ENCODE data around the gene FOXN3.

FOXN3 gene

DNA sequence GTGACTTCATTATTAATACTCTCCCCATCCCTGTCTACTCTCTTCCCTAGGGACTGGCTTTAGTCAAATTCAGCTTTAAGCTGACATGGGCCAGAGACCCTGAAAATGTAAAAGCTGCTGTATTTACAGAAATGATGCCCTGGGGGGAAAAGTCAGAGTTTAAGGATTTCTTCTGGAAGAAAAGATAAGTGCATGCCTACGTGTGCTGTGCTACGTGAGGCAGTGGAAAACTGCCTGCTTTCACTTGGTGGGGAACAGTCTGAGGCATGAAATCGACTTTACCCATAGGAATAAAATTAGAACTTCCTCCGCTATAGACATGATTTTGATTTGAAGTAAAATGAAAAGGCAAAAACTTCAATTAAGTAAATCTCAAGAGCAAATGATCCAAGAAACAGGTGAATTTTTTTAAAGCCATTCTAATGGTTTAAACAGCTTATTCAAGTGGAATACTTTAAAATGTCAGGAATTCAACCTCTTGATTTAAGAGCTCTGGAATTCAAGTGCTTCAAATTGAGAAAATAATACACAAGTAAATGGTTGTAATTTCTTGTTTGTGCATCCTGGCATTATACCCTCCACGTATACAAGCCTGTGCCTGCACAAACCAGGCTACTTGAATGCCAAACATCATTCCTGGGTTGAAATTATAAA, 168.5 kb downstream of the FOXN3 start:
- no peak for DNase-seq

DNA sequence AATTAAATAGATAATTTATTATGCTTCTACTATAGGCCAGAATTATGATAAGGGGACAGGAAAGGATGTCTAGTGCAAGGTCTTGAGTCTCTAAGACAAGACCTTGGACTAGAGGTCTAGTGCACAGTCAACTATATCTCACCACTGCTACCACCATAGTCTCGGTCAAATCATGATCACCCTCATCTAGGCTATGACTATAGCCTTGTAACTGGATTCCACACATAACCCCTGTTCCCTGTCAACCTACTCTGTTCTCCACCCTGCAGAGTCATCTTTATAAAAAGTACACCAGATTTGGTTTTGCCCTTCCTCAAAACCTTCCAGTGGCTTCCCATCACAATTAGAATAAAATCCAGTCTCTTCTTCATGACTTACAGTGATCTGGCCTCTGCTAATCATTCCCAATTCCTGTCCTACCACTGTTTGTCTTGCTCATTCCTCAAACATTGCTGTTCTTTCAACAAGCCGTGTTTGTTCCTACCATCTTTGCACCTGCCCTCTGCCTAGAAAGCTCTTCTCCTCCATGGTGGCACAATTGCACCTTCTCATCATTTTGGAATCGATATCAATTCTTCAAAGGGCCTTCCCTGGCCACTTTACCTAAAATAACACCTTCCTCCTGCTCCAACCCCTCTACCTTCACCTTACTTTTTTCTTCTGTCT, 169.4 kb downstream of the FOXN3 start:
- DNase-seq: no peak

DNA sequence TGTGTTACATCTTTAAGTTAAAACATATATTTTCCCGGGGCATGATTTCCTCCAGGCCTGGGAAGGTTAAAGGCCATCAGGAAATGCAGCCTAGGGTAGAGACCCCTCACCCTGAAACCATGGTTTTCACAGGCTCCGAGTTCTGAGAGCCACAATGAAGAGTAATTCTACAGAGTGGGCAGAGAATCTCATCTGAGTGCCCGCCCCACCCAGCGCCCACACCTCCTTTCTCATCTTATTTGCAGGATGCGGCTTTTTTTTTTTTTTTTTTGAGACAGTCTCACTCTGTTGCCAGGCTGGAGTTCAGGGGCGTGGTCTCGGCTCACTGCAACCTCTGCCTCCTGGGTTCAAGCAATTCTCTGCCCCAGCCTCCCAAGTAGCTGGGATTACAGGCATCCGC, 170.7 kb downstream of the FOXN3 start:
- DNase-seq: no peak

DNA sequence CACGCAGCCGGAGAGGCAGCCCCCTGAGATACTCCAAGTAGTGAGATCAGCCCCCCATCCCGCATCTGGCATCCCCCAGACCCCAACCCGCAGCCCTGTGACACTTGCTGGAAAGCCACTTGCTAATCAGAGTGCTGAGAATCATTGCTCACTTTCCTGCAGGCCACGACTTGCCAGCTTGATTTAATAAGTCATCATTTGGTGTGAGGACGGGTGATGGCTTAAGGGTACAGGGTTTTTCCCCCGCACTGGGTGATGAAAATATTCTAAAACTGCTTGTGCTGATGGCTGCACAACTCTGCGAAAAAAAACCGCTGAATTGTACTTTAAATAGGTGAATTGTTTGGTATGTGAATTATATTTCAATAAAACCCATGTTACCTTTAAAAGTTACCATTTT, 171.2 kb downstream of the FOXN3 start:
- no peak for DNase-seq

DNA sequence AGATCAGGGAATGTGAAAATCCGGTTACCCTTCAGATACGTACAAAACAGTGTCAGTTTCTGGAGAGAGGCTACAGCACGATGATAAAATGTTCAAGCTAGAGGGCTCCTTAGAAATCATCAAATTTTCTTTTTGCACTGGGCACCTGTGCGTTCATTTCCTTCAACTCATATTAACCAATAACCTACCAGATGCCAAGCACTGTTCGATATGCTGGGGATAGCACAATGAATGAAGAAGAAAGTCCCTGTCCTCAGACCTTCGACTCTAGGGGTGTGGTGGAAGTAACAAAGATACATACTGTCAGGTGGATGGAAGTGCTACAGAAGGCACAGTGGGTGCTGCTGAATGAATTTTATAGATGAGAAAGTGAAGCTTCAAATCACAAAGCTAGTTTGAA, 172.3 kb downstream of the FOXN3 start:
- no peak for DNase-seq

DNA sequence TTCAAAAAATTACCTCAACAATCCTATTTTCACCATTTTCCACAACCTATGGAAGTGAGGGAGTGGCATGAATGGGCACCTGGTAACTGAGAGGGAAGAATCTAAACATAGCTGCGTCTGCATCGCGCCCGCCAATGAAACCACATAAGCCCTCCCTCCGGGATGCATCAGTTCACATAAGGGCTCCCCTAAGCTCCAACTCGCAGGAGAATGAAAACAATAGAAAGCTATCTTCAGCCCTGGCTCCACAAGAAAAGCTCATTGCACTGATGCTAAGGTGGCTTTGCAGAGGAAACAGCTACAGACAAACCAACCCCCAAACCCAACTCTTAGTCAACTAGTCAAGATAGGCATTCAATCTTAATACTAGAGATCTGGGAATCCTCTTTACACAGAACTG, 173.3 kb downstream of the FOXN3 start:
- no peak for DNase-seq

DNA sequence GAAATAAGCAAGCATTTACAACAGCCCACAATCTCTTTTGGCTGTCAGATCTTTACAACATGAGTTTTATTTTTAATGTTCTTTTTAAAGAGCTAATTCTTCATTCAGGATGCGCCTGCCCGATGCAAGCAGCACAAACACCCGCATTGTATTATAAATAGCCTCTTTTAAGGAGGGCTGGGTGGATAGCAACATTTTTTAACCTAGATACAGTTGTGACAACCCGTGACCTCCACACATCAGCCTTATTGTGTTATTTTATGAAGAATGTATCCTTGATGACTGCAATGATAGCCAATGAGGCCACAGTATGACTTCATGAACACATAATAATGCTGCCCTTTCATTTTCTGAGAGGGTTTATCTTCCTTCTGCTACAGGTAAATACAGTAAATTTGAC, 173.7 kb downstream of the FOXN3 start:
- DNase-seq: no peak

DNA sequence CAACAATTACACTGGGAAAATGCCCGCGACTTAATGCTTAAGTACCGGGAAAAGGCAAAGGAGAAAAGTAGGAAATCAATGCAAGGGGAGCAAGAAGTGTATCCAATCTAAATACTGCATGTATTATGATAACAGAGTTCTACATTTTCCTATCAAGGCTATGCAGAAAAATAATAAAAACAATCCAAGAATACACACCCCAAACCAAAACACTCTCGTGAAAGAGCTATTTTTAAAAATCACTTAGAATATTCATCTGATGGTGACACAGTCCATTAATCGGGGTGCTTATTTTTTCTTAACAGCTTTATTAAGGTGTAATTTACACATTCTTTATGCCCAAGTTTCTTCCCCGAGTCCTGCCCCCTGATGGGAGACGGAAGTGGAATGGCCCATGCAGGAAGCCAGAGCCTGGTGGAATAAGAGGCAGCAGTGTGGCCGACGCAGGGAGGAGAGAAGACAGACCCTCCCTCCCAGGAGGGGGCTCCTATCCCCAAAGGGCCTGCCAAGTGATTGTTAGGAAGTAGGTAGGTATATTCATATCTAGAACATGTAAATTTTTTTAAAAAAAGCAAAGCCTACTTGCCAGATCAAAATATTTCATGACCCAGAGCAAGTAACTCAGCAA, 174.3 kb downstream of the FOXN3 start:
- no peak for DNase-seq

DNA sequence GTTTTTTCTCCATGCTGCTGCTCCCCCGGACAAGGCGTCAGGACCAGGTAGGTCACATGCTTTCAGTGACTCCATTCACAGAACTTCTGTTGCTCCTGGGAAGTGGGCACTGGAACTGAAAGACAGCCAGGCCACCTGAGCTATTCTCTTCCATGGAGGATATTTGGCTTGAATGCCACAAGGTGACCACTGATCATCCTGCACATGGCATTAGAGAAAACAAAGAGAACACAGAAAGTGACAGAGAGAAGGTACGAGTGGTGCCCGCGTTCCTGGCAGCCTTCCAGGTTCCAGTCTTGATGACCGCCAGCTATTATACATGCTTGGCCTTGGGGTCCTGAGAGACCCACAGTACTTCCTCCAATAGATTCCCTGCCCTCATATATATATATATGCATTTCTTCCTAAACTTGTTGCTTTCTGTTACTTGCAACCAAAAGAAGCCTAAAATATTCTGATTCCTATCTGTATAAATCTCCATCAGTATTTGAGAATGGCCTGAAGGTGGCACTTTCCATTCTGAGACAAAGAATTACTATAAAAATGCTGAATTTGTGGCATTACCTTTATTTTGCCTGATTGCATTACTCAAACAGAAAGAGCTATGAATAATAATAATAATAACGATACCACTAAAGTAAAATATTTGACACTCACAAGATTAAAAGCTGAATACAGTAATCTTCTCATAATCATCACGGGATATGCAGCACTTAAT, 174.9 kb downstream of the FOXN3 start:
- DNase-seq: no peak

DNA sequence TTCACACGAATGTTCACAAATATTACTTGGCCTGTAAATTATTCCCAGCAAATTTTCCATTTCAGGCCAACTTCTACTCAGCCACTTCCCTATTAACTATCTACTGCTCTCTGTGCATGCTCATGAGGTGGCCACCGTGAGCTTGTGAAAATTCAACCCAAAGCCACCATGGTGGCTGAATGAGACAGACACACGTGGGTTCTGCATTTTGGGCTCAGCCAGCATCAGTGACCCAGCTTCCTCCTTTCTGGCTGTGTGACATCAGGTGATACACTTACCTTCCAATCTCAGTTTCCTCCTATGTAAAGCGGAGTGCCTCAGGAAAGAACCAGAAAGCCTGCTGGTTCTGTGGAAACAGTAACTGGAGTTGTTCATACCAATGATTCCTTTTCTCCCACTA, 175.8 kb downstream of the FOXN3 start:
- no peak for DNase-seq

DNA sequence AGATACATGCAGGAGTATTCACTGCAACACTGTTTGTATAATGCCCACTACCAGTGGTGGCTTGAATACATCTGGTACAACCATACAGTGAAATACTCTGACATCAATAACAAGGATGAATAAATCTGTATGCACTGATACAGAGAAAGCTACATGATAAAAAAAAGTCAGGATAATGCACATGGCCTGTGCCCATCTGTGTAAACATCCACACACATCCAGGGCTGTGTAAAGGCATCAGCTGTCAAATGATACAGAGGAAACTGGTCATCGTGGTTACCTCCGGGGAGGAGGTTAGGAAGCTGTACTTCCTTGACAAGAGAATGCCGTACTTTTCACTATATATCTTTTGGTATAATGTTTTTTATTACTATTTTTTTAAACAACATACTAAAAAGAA, 176.6 kb downstream of the FOXN3 start:
- DNase-seq: no peak

DNA sequence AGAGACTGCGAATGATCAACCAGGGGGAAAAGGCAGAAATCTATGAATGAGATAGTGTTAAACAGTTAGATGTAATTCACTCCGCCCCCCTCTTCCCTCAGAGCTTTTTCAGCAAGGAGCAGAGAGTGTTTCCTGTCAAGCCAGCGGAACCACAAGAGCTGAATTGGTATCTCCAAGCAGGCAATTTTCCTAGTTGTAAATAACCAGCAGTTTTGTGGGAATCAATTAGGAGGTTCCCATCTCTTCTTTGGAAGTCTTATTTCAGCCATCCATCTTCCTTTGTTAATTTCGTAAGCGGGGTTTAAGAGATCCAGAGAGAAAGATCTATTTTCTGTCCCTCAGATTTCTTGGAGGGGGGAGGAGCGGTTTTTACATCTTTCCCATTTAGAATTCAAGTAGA, 178.0 kb downstream of the FOXN3 start:
- no peak for DNase-seq

DNA sequence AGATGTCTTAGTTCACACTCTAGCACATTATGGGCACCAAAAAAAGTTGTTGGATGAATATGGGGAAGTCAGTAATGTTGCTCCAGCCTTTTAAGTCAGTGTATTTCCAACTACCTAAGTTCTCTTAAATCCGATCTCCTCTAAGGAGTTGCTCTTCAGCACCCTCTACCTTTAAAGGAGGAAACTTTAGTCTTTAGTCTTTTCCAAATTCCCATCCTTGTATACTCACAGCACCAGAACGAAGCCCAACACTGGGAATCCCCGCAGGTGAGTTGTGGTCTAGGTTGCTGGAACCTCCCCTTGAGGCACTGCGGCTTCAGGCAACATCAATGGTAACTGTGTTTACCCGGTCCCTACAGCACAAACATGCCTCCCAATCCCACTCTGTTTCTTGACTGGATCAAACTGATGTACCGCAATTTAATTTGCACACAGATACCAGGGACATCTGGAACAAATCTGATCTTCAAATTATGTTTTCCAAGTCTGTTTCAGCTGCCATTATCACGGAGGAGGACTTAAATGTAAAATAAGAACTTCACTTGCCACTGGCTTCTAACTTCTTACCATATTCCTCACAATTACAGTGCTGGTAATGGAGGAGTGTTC, 179.0 kb downstream of the FOXN3 start:
- peak; percentile 3 for DNase-seq

DNA sequence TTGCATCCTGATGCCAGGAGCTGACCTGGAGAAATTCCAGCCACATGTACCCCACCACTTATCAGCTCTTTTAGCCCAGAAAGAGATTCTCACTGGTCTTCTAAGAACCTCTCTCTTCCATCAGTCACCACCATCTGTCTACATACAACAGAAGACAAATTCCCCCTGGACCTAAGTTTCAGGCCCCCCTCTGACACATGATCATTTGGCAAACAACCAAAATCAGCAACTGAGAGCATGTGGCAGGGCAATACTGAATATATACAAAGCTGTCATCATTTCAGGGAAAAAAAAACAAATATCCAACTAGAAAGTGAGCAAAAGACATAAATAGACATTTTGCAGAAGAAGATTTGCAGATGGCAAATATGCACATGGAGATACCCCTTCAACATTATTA, 180.2 kb downstream of the FOXN3 start:
- DNase-seq: no peak

DNA sequence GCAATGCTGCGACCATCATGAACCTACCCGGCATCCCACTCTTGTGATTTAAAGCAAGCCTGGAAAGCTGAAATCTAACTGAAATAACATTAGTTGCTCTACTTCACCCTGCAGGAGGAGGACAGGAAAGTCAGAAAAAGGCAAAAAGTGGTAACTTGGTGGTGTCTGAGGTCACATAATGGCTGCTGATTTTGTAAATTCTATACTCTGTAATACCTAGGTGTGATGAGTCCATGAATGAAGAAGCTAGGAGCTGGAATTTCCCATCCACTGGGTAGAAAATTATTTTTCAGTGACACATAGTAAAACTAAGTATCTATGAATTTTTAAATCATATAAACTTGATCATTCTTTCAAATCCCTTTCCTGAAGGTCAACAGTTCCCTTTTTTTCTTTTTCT, 183.8 kb downstream of the FOXN3 start:
- DNase-seq: no peak

DNA sequence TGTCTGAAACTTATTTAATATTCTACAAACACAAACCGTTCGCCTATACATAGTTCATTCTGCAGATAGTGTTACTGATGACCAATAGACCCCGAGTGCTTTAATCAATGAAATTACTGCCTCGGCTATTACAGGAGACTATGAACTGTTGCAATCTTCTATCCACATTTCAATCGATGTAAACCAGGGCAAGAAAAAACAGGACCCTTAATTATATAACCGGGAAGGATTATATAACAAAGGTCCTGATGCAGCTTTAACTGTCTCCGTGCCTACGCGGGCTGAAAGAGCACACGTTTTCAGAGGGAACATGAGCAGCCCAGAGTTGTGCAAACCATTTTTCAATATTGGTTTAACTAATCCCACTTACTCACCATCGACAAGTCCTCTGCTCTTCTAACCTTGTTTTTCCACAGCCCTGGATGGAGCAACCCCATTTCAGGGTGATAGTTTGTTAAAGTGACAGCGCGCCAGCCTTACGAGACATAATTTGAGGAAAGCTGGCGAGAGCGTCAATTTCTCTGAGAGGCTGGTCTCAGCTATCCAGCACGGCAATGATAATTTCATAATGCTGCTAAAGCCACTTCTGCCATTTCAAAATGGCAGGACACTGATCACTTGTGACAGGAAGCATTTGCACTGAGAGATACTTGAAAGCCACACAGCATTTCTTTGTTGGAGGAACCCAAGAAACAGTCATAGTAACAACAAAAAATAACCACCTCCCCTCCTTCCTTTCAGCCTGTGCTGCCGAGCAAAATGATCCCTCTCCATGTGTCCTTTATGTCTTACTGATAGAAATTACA, 184.6 kb downstream of the FOXN3 start:
- no peak for DNase-seq

DNA sequence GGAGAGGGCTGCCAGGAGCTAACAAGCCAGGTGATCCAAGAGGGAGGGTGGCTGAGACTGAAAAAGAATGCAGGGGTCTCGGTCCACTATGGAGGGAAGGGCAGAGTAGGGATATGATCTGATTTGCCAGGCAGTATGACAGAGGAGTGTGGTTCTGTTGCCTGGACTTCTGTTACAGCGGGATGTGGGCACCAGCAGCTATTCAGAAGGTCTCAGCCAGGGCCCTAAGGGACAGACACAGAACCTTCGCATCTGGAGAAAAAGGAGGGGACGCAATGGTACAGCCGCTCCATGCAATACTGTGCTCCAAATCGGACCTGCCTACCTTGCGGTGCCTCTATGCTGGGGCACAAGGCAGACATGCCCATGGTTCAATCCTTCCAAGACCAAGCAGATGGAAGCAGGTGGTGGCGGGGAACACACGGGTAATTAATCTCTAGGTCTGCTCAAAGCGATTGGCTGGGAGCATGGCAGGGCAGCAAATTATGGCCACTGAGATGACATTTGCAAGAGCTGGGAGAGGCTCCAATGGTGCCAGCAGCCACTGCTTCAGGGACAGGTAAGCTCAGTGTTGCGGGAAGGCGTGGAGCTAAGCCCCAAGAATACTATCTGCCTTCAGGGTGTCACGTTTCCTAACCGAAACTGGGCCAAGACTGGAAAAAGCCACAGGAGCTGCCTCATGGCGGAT, 185.5 kb downstream of the FOXN3 start:
- no peak for DNase-seq

DNA sequence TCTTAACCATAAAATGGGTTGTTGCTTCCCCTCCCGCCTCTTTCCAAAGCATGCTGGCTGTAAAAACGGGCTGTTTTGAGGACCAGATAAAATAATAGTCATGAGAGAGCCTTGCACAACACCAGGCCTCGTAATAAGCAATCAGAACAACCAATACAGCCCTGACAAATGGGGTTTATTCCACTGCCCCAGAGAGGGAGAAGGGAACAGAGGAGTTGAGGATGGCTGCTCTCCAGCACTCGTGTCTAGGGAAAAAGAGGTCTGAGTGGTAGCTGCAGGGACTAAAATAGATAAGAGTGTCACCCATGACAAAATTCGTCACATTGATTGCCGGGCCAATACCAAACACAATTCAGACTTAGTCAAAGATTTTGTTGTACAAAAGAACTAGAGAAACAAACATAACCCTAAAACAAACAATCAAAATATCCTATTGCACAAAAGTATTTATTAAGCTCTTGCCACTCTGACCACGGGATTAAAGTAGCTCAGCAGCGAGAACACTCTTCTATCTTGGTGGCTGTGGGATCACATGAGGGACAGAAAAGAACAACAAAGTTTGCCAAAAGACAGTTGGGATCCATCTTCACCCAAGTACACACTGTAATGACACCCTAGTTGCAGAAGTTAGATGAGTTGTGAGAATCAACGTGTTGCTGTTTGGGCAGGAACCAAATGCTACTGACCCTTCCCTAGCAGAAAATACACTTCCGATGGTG, 188.0 kb downstream of the FOXN3 start:
- DNase-seq: no peak

DNA sequence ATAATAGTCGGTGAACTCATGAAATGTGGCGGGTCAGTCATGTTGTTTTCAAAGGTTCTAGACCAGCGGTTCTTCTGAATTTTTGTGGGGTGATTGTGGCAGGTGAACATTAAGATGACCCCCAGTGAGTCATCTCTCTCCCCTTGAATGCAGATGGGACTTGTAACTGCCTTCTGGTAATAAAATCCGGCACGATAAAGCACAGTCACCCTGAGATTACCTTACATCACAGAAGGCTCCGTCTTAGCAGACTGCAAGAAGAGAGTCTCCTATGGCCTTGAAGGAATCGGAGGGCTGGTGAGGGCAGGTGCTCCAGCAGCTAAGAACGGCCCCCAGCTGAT, 189.6 kb downstream of the FOXN3 start:
- DNase-seq: no peak

DNA sequence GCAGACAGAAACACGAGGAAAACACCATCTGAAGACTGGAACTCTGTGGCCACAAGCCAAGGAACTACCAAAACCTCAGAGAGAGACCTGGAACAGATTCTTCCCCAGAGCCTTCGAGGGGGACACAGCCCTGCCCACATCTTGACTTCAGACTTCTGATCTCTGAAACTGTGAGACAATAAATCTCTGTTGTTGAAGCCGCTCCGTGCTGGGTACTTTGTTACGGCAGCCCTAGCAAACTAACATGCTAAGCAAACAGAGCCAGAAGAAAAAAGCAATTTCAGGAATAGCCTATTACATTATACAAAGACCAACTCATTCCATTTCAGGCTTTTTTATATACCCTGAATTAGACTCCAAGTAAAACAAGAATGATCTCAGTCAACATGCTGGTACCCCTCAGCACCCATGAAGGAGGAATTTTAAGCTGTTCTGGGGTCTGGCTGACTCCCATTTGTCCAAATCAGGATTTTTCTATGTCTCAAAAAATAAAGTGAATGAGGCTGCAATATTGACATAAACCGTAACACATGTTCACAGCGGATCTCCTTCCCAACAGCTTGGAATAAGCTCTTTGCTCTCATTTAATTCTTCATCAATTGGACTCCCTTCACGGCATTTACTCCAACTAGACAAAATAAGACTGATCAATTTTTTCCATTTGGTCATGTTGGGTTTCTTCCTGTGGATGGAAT, 190.1 kb downstream of the FOXN3 start:
- no peak for DNase-seq

DNA sequence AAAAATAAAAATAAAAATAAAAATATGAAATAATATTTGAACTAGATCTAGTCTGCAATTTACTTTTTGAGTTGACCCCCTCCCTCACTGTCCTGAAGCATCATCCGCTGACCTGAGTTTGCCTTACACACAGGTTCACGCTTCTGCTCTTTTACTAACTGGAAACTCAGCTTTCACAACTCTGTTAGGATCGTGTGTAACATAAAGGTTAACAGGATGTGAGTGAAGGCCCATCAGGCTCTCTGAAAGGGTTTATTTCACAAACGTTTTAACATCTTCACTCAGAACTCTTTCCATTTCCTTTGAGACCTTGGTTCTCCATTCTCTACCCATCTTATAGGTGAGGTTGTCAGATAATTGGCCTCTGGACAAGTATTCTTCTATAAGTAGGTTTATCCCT, 191.4 kb downstream of the FOXN3 start:
- no peak for DNase-seq
